ENCODE results near the gene INPP5D.

DNA sequence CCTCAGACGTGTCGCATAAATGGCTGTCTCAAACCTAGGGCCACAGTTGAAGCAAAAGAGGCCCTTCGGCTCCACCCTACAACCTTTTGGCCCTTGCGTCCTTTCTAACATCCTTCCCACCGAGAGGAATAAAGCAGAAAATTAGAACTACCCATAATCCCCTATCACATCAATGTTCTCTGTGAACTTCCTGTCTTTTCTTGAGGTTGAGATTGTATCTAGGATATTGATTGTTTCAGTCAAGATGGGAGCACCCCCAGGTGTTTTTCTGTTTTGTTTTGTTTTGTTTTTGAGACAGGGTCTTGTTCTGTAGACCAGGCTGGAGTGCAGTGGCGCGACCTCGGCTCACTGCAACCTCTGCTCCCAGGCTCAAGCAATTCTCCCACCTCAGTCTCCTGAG lies 23.6 kb downstream of the INPP5D start:
- TF ChIP-seq, protein P1, sequence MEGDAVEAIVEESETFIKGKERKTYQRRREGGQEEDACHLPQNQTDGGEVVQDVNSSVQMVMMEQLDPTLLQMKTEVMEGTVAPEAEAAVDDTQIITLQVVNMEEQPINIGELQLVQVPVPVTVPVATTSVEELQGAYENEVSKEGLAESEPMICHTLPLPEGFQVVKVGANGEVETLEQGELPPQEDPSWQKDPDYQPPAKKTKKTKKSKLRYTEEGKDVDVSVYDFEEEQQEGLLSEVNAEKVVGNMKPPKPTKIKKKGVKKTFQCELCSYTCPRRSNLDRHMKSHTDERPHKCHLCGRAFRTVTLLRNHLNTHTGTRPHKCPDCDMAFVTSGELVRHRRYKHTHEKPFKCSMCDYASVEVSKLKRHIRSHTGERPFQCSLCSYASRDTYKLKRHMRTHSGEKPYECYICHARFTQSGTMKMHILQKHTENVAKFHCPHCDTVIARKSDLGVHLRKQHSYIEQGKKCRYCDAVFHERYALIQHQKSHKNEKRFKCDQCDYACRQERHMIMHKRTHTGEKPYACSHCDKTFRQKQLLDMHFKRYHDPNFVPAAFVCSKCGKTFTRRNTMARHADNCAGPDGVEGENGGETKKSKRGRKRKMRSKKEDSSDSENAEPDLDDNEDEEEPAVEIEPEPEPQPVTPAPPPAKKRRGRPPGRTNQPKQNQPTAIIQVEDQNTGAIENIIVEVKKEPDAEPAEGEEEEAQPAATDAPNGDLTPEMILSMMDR (IDR thresholded peaks at IDR 0.05) = no peak
- TF ChIP-seq POLR2AphosphoS5 (IDR thresholded peaks at IDR 0.05) (no peak), EP300 (IDR thresholded peaks at IDR 0.05) (no peak), POLR2A (IDR thresholded peaks at IDR 0.05; ENCODE audit: low read depth) (no peak)
